ENCODE measurements around the gene C14orf119.

The C14orf119 gene

DNA sequence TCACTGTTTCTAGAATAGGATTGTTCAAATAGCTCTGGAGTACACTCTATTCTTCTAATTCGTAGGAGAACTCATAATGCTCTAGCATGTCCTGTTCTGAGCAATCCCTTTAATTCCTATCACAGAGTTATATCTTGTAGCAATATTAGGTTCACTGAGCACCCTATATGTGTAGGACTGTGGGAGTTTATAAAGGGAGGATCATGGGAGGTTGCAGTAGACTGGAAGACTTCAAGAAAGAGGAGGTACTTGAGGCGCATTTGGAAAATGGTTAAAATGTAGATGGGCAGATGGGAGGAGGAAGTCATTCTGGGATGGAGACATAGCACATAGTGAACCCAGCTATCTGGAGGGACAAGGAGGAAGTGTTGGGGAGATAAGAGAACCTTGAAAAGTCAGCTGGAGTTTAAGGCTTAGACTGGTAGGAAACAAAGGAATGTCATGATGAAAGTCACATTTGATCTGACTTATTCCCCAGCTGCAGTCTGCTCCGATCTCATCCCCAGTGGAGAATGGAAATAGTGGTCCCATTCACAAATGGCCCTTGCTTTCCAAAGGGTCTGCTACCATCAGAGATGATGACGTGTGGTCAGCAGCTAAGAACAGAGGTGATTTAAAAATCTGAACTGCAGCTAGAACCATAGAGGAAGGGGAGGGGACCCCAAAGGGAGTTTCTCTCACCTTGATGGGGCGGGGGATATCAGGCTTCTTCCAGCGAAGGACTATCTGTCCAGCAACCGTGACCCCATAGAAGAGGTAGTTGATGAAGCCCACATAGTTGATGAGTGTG, 33.9 kb downstream of the C14orf119 start:
- TF ChIP-seq, protein P1, sequence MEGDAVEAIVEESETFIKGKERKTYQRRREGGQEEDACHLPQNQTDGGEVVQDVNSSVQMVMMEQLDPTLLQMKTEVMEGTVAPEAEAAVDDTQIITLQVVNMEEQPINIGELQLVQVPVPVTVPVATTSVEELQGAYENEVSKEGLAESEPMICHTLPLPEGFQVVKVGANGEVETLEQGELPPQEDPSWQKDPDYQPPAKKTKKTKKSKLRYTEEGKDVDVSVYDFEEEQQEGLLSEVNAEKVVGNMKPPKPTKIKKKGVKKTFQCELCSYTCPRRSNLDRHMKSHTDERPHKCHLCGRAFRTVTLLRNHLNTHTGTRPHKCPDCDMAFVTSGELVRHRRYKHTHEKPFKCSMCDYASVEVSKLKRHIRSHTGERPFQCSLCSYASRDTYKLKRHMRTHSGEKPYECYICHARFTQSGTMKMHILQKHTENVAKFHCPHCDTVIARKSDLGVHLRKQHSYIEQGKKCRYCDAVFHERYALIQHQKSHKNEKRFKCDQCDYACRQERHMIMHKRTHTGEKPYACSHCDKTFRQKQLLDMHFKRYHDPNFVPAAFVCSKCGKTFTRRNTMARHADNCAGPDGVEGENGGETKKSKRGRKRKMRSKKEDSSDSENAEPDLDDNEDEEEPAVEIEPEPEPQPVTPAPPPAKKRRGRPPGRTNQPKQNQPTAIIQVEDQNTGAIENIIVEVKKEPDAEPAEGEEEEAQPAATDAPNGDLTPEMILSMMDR (conservative IDR thresholded peaks at IDR 0.05; ENCODE audit: low read depth, low read length): no peak

DNA sequence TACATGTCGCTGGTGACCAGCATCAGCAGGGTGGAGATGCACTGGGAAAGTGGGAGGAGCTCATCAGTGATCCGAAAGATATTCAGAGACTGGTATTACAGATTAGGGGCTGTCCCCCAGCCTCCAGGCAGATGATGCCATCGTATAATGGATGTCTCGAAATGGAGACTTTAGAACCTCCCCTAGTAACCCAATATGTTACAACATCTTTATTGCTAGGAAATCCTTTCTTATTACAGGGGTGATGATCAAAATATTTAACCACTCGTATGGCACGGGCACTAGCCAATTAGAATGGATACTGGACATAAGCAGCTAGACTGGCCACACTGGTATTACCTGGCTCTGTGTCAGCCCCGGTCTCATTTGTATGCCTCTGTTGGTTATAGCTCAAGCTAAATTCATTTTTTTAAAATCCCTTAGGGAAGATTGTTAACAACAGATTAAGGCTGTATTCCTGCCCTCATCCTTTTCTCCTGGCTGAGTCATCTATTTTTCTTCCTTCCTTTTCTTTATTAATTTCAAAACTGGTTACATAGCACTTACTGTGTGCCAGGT, 34.5 kb downstream of the C14orf119 start:
- no peak for DNase-seq (ENCODE audit: low read depth)
- TF ChIP-seq, protein P1 (conservative IDR thresholded peaks at IDR 0.05; ENCODE audit: low read depth, low read length): no peak
- no peak overlapping the region for H3K4me3 ChIP-seq (ENCODE audit: low read depth, low read length)

More for the DNA sequence above, 33.9 kb downstream of the C14orf119 start:
- no peak for DNase-seq (ENCODE audit: low read depth)
- H3K4me3 ChIP-seq (ENCODE audit: low read depth, low read length): no peak overlapping the region

DNA sequence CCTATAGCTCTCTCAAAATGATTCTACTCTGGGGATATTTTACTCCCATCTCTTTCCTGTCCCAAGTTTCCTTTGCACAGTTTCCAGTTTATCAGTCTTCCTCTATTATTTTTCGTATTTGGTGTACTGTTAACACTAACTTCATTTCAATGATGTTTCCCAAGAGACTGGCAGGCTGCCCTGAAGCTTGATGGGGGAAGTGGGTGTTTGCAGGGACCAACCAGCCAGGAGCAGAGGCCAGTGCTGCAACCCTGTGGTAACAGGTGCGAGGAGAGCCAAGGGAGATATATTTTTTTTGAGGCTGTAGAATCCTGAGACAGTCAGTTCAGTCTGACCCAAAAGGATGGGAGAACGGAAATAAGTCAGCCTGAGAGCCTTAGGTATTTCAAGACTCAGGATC, 35.6 kb downstream of the C14orf119 start:
- no peak overlapping the region for H3K4me3 ChIP-seq (ENCODE audit: low read depth, low read length)
- no peak for DNase-seq (ENCODE audit: low read depth)
- TF ChIP-seq, protein P1 (conservative IDR thresholded peaks at IDR 0.05; ENCODE audit: low read depth, low read length): no peak

DNA sequence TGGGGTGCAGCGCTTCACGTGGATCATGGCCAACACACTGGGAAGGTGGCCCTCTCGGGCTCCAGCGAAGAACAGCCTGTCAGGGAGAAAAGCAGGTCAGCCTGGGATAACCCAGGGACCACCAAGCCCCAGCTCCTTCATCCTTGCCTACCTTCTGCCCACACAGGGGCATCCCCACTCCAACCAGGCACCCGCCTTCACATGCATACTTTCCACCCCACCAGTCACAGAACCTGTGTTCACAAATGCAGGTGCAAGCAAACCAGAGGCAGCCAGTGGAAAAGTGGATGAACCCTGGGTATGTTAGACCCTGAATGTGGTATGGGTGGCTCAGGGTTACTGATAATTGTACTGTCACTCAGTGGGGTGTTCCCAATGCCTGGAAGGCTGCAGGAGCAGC, 36.2 kb downstream of the C14orf119 start:
- H3K4me3 ChIP-seq (ENCODE audit: low read depth, low read length): no peak overlapping the region
- TF ChIP-seq, protein P1 (conservative IDR thresholded peaks at IDR 0.05; ENCODE audit: low read depth, low read length): no peak
- DNase-seq (ENCODE audit: low read depth): no peak

DNA sequence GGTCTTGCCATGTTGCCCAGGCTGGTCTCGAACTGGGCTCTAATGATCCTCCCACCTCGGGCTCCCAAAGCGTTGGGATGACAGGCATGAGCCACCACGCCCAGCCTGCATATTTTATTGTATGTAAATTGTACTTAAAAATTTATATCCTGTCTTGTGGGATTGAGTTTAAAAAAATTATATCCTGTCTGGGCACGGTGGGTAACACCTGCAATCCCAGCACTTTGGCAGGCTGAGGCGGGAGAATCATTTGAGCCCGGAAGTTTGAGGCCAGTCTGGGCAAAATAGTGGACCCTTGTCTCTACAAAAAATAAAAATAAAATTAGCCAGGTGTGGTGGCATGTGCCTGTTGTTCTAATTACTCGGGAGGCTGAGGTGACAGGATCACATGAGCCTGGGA, 37.7 kb downstream of the C14orf119 start:
- no peak for DNase-seq (ENCODE audit: low read depth)
- no peak overlapping the region for H3K4me3 ChIP-seq (ENCODE audit: low read depth, low read length)
- TF ChIP-seq, protein P1 (conservative IDR thresholded peaks at IDR 0.05; ENCODE audit: low read depth, low read length): no peak

DNA sequence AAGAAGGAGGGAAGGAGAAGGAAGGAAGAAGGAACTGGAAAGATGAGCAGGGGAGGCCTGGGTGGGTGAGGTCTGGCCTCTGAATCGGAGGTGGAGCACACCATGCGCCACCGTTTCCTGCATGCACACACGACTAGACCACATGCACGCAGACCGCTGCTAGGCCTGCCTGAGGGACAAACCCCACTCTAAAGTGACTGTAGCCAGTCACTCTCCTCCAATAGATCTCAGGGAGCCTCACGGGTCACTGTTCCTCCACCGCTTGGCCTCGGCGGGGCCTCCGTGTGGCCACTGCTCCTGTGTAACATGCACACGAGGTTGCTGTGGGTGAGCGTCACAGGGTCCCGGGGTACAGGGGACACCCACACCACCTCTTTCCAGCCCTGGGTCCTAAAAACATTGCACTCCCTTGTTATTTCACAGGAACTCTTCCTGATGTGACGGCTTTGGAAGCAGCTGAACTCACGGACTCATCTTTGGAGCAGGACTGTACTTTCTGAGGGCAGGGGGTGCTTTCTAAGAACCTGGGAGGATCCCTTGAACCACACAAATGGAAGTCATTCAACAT, 41.3 kb downstream of the C14orf119 start:
- no peak overlapping the region for H3K4me3 ChIP-seq (ENCODE audit: low read depth, low read length)
- TF ChIP-seq, protein P1 (conservative IDR thresholded peaks at IDR 0.05; ENCODE audit: low read depth, low read length): no peak
- no peak for DNase-seq (ENCODE audit: low read depth)
